Subcutaneous adipose tissue (tissue), 4 donors: ENCODE results near the gene FAM193A. TPM values are rescaled to one million over a fixed set of nuclear protein-coding genes. Genes with fewer than 3 reads are reported as not detected.

ENCODE experiments used
- total RNA-seq, 4 donors: library from RNA; depleted of rRNA; stranded (reverse); fragments of >200 nt; gene quantifications; one replicate each; pipeline ENCODE4 v1.1.0, GENCODE V29; 2016
- TF ChIP-seq, protein P1 (sequence below): fragments of 450-650 bp; IDR thresholded peaks from one replicate; pipeline ENCODE4 v1.5.1; 2016; ENCODE audit warnings: low read depth, mild to moderate bottlenecking, control low read depth, antibody characterized with exemption, moderate library complexity

FAM193A gene
- total RNA-seq, 4 donors from 2014 or later, result 16.5 to 39.2 (median 24.0) TPM

- TF ChIP-seq, protein P1, sequence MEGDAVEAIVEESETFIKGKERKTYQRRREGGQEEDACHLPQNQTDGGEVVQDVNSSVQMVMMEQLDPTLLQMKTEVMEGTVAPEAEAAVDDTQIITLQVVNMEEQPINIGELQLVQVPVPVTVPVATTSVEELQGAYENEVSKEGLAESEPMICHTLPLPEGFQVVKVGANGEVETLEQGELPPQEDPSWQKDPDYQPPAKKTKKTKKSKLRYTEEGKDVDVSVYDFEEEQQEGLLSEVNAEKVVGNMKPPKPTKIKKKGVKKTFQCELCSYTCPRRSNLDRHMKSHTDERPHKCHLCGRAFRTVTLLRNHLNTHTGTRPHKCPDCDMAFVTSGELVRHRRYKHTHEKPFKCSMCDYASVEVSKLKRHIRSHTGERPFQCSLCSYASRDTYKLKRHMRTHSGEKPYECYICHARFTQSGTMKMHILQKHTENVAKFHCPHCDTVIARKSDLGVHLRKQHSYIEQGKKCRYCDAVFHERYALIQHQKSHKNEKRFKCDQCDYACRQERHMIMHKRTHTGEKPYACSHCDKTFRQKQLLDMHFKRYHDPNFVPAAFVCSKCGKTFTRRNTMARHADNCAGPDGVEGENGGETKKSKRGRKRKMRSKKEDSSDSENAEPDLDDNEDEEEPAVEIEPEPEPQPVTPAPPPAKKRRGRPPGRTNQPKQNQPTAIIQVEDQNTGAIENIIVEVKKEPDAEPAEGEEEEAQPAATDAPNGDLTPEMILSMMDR, result no peak
These were observed 71.4 kb downstream of the FAM193A start for GRCh38 chr4:2607822-2608221.

GRCh38 chr4:2608291-2608690, 71.8 kb downstream of the FAM193A start:
- TF ChIP-seq, protein P1, result no peak

DNA sequence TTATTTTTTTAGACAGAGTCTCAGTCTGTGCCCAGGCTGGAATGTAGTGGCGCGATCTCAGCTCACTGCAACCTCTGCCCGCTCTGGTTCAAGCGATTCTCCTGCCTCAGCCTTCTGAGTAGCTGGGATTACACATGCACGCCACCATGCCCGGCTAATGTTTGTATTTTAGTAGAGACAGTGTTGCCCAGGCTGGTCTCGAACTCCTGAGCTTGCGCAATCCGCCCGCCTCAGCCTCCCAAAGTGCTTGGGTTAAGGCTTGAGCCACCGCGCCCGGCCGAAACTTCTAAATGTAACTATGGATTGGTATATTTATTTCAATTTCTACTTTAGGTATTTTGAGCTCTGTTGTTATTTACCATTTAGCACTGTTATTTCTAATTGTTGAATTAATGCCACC, 79.4 kb downstream of the FAM193A start:
- TF ChIP-seq, protein P1, result no peak

- TF ChIP-seq, protein P1, result no peak
These were observed 81.5 kb downstream of the FAM193A start for GRCh38 chr4:2617955-2618354.

GRCh38 chr4:2619459-2619858, 83.0 kb downstream of the FAM193A start:
- TF ChIP-seq, protein P1, result no peak

GRCh38 chr4:2621419-2621818, 85.0 kb downstream of the FAM193A start:
- TF ChIP-seq, protein P1, result no peak

GRCh38 chr4:2623442-2623841, 87.0 kb downstream of the FAM193A start:
- TF ChIP-seq, protein P1, result no peak
